GM19099 (cell line): ENCODE data around the gene KCNJ10.

Experiments
- POLR2A ChIP-seq: IDR thresholded peaks from 3 replicates; pipeline ENCODE4 v1.6.1; 2011; ENCODE audit warnings: low read depth; ENCODE audit not compliant: insufficient read length; ENCODE audit errors: extremely low read depth

KCNJ10 gene

GRCh38 chr1:159959451-159959850 lies 110.5 kb downstream of the KCNJ10 start:
- TF ChIP-seq POLR2A = no peak

DNA sequence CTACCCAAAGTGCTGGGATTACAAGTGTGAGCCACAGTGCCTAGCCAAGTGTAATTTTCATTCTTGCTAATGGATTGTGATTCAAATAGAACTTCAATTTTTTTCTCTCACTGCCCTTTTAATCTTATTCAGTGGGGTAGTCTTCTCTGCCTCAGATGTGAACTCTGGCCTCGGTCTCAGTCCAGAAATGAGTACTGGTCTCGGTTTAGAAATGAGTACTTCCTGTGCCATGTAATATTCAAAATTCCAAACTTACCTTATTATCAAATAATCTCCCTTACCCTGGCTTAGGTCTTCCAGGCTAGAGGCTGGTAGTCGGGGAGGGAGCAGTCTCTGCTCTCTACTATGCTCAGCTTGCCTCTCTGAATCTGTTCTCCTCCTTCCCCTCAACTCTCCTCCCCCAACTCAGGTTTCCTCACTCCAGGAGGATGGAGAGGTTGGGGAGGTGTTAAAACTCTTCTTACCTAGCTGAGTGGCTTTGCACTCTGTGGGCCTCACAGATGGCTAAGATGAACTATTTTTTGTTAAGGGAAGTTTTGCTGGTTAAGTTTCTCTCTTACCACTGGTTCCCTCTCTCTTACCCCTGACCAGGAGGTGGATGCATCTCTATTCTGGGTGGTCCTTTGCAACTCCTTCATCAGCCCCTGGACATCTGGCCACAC lies 111.1 kb downstream of the KCNJ10 start:
- no peak for TF ChIP-seq POLR2A

- no peak for TF ChIP-seq POLR2A
These were observed 112.1 kb downstream of the KCNJ10 start for GRCh38 chr1:159957824-159958268.

- TF ChIP-seq POLR2A = no peak
These were observed 114.5 kb downstream of the KCNJ10 start for GRCh38 chr1:159955456-159955855.

- no peak for TF ChIP-seq POLR2A
These were observed 116.1 kb downstream of the KCNJ10 start, which contains the start of gene SLAMF9 for GRCh38 chr1:159953536-159954515. Gene SLAMF9, minus strand, starts transcription at chr1:159954237. Its CDS starts 100 bp downstream, at chr1:159954137.

- no peak for TF ChIP-seq POLR2A
These were observed 117.0 kb downstream of the KCNJ10 start for GRCh38 chr1:159952932-159953331.

DNA sequence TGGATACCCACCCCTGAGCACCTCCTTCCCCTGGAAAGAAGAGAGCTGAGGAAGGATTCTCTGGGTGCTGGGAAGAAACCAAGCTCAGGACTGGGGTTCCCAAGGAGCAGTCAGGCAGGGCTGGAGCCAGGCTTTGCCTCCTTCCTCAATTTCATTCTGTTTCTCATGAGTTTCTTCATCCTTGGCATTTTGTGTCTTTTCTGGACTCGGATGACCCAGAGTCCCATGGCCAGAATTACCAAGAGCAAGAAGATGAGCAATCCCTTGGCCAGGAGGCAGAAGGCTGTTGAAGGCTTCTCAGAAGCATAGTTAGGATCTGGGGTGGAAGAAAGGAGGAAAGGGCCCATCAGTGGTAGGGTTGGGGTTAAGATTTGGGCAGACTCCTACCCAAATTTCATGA lies 118.4 kb downstream of the KCNJ10 start:
- no peak for TF ChIP-seq POLR2A

GRCh38 chr1:159951016-159951415 lies 118.9 kb downstream of the KCNJ10 start:
- TF ChIP-seq POLR2A = no peak

DNA sequence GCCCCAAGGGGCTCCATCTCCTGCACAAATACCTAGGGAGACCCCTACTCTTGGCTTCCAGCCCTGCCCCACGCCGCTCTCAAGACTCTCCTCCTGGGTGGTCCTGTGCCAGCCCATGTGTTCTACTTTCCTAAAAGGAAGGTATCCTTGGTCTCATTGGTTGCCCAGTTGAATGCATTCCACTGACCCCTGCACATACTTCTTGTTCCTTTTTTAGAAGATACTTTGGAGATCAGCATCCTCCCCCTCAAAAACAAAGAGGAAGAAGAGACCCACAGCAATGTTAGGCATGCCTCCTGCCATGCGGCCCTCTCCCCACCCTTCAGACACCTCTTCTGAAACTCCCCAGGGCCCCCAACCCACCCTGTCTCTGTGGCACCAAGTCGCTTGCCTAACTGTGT lies 120.0 kb downstream of the KCNJ10 start:
- no peak for TF ChIP-seq POLR2A

- TF ChIP-seq POLR2A = no peak
These were observed 120.8 kb downstream of the KCNJ10 start for GRCh38 chr1:159949123-159949522.
